Measurements from ENCODE around the gene WNT5A.

Gene WNT5A

DNA sequence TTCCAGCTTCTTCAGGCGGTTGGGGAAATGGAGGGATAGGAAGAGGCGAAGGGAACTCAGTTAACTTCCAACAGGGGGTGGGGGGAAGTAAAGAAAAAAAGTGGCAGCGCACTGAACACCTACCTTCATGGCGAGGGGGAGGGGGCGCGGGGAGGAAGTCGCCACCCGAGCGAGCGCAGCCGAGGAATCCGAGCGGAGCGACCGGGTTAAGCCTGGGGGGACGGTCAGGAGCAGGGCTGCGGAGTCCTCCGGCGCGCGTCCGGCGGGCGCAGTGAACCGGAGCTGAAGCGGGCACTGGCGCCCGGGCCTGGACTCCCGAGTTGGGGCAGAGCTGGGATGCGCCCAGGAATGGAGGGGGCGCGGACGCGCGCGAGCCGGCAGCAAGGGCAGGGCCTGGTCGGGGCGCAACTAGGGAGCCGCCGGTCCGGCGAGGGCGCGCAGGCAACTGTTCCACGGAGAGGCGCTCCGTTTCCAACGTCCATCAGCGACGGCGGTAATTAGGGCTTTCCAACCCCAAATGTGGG lies at the start of gene WNT5A:
TSS of gene WNT5A (minus strand) at position 450 of the 524 bp plus-strand sequence. CDS start at position 129, 321 bp downstream.
- DNase-seq, result no peak

DNA sequence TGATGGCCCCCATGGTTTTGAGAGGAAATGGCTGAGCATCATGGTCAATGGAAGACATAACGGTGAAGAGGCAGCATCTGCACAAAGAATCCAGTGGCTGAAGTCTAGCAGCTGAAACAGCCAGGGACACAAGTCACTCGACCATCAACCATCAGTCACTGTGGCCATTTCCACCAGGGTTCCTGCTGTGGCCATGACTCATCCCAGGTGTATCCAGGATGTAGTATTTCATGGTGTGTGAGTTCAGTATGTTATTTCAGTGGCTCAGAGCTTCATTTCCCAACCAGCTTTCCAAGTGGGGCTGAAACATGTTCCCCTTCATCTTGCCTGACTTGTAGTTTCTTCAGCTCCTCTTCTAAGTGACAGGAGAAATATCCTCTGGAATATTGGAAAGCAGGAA lies 47.8 kb upstream of the WNT5A start:
- DNase-seq, result no peak

DNA sequence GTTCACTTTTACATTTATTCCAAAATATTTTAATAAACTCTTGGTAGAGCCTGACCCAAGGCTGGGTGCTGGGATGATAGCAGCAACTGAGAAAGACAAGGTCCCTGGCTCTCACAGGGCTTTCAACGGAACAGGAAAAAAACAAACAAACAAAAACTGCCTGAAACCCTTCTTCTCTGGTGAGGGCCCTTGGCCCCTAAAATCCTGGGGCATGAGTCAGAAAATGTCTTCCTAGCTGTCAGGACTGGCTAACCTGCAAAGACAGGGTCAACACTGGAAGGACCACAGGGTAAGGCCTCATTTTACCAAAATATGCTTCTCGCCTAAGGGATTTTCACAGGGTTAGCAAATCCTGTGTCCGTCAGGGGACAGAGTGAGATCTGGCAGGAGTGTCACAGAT lies 45.7 kb upstream of the WNT5A start:
- no peak for DNase-seq

DNA sequence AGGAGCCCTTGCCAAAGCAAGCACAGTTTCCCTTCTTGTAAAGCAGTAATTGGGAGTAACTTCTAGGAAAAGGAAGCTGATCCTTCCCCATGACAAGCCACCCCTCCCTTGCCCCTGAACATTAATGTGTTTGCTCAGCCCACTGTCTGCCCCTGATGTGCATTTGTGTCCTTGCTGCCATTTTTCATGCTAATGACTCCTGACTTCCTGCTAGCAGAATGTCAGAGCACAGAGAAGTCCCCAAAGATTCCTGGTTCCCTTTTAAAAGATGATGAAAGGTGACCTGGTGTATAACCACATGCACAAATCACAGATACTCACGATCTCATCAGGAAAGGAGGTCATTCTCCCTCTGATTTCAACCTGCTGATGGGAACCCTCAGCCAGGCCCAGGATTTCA lies 44.2 kb upstream of the WNT5A start:
- no peak for DNase-seq

DNA sequence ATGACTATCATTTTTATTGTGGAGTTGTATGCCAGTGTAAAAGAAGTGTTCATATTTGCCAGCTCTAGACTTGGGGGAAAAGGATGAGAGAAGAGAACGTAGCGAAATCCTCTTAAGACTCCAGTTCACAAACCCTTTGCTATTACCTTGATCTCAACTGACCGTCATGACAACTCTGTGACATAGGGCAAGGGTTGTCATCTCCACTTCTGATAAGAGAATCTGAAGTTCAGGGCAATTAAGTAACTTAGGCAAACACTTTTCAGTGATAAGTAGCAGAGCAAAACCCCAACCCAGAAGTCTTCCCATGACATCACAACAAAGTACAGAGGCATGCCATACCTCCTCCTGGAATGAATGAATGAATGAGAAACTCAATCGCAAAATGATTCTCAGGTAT lies 40.3 kb upstream of the WNT5A start:
- no peak for DNase-seq

DNA sequence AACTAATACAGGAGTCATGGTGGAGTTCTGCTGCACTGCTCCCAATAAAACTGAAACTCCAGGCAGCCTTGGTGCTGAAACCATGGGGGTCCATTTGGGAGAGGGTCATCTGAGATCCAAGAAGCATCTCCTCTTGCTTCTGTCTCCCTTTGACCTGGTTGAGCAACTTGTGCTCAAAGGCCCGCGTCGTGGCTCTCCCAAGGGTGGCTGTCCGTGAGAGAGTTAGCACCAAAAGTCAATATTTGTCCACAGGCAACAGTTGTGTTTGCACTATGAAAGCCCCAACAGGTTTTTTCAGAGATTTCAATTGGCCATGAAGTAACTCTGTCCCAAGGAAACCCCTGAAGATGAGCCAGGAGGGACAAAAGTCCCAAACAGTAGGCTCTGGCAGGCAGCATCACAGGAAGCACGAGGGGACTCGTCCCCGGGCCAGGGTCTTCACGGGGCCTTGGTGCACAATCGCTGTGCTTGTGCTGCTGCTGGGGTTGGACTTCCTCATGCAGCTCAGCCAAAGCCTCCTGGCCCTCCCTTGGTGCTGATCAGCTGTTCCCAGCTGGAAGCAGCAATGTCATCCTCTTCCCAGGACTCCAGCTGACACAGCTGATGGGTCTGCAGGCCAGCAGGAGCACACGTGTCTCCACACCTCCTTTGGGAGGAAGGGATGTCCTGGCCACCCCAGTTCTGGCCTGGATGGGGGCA lies 39.4 kb upstream of the WNT5A start:
- DNase-seq, result no peak

DNA sequence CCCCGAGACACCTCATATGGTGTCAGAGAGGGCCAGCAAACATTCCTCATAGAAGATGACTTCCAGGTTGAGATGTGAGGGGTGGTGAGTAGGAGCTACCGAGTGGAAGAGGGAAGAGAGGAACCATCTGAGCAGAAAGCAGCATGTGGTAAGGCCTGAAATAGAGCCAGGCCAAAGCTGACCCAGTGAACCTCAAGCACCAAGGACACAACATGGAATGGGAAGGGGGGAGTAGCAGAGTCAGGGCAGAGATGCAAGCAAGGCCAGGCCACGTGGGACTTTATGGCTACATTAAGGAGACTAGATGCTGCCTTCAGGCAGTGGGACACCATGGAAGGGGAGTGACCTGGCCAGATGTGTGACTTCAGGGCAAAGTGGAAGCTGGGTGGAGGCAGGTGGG lies 38.3 kb upstream of the WNT5A start:
- DNase-seq, result no peak

DNA sequence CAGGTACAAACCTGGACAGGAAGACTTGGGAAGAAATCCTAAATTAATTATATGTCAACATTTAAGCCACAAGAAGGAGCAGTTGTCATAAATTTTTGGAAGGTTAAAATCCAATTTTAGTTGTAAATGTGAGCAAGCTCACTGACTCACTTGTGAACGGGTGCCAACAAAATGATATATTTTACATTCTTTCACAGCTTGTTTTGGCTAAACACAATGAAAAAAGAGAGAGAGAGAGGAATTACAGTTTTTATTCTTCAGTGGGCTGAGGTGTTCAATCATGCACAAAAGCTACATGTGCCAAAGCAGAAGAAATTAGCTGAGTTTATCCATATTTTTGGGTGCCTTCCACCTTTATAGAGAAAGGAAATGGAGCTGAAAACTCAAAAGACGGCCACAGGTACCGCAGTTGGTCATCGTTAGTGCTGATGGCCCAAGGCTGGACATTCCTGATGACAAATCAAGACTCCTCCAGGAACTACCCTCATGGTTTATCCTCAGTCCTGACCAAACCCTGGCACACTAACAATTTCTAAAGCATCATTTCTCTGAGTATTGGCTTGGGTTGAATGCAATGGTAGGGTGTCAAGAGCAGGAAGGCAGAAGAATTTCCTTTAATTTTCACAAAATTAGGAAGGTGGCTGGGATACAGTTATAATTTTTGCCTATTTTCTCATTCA lies 37.6 kb upstream of the WNT5A start:
- DNase-seq, result no peak

DNA sequence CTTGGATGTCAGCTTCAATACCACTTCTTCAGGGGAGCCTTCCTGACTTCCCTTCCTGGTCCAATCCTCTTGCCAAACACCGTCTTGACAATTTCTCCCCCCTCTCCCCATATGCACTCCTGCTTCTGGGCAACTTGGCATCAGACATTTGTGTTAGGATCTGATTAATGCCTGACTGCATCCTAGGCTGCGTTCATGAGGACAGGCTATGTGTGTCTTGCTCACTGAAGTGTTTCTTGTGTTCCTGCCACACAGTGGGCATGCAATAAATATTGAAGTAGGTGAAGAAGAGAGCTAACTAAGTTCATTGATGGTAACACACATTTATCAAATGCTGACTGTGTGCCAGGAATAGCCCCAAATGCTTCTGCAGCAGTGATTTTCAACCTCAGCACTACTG lies 36.4 kb upstream of the WNT5A start:
- no peak for DNase-seq

DNA sequence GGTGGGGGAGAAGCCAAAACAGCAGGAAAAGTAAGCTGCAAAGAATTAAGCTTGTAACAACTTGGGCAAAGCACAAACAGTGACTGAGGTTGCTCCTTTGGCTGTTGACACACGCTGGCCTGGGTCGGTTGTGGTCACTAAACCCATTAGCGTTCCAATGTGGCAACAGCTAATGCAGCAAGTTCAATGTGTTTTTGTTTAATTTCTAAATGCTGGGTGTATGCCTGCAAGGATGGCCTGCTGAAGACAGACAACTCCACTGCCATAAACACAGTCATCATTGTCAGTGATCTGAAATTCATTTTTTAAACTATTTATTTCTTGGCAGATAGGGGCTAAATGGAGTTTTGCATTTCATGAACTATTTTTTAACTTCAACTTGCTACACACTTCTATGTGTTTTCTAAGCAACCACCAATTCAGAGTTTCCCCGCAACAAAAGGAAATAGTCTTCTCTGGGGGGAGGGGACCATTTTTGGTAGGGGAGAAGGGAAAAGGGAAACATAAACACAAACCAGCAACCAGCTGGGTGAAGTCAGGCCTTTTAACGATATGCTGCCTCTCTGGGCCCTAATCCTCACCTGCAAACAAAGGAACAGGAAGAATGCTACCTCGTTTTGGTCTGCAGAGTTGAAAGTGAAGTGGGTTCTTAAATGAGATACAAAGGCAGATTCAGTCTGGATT lies 34.8 kb upstream of the WNT5A start:
- no peak for DNase-seq

DNA sequence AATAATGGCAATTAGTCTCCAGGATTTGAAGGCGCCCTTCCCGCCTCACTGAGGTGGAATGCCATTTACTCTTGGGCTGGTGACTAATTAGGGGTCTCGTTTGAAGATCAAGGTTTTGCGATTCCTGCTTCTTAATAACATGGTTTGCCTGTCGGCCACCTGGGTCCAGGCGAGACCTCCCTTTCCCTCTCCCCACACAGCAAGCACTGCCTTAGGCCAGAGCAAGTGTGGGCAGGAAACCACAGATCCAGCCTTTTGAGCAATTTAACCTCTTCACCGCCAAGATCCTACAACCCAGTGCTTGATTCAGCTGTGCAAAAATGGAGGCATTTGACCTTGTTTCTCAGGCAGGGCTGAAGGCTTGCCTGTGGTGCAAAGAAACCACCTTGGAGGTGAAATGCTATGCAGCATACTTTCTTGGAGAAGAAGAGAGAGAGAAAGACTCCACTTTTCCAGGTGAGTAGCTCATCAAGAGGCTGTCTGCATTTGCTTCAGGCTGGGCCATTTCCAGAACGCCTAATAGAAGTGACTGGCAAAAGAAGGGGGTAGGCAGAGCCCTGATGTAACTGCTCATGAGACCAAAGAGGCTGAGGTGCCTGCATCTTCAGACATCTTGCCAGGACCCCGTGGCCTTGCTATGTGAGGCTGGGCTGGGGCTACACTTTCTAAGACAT lies 34.1 kb upstream of the WNT5A start:
- DNase-seq, result no peak

DNA sequence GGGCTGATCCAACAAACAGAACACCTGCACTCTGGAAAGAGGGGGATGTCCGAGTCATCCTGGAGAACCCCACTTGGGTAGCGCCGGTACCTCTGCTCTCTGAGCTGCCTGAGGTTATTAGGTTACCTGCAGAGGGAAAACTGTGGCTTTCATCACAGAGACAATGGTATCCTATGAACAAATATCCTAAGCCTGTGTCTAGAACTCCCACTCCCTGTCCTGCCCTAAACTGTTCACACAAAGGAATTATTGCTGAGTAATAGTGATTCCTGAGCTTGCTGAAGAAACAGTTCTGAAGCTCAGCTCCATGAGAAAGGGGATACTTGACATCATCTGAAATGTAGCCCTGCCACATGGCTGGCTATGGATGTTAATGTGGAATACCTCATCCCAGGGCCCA lies 31.9 kb upstream of the WNT5A start:
- DNase-seq, result no peak

DNA sequence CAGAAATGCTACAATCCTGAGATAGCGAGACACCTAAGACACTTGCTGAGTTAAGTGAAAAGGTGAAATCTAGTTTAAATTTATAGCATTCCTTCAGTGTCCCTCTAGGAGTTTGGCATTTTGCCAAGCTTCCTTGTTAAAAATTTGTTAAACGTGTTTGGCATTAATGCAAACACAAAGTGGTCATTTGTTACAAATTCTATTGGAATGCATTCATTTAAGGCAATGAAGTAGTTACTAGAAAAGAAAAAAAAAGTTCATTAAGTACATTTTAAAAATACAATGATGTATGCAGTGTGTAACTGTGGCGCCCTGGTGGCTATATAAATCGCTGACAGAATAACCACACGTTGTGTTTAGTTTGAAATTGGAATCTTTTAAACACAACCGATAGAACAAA lies 31.3 kb upstream of the WNT5A start:
- no peak for DNase-seq

DNA sequence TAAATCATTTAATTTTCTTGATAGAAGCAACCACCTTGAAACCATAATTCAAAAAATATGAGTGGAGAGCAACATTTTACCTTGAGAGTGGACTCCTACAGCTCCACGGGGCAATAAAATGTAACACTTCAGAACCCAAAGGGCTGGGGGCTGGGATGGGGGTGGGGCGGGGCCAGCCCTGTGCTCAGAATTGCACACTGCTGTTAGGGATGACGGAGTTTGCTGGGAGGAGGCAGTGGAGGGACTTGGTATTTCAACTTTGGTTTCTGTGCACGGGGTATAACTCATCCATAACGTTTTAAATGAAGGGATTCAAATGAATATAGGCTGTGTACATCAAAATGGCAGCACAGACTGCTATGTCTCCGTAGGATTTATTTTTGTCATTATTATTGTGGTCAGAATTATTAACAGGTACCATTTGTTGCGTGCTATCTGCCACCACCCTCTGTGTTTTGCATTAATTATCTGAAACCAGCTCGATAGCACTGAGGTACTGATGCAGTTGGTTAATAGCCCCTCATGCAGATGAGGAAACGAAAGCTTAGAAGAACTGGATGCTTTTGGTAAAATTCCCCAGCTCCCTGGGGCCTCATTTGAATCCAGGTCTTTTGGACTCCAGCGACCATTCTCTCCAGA lies 29.4 kb upstream of the WNT5A start:
- DNase-seq, result no peak

DNA sequence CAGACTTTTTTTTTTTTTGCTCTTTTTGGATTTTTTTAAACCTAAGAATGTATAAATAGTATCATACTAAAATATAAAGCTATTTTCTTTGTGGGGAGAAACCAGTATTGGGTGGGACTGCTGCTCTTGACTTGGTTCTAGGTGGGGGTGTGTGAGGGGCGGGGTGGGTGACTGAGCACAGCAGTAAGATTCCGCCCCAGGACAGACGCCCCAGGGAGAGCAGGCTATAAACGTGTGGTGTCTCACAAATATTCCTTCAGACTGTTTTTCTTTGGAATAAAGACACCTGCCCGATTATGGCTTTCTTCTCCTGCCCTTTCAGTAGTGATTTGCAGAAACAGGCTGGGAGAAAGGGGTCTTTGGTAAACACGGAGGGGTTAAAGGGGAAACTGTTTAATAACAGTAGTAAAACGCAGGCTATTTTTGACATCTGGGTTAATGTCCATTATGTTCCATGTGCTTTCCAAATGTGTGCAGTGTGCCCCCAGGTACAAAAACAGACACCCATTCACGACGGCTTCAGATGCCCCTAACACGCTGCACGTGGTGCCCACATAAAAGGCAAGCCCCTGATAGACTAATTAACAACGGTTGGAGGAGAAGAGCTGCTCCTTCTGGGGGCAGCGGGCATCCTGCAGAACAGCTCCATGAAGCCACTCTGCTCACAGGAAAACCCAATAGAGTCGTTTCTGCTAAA lies 28.6 kb upstream of the WNT5A start:
- DNase-seq, result no peak

DNA sequence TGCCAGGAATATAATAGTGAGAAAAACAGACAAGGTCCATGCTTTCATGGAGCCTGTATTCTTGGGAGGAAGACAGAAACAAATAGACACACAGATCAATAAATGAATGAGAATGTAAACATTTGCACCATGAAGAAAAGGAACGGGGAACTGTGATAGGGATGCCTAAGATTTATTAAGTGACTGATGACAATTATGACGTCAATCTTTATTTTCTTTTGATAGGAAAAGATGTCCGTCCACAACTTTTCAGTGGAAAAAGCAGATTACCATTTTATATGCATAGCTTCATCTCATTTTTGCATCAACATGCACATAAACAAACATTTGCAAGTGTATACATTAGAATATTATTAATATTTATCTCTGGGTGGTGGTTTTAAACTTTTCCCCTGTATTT lies 27.9 kb upstream of the WNT5A start:
- DNase-seq, result no peak

DNA sequence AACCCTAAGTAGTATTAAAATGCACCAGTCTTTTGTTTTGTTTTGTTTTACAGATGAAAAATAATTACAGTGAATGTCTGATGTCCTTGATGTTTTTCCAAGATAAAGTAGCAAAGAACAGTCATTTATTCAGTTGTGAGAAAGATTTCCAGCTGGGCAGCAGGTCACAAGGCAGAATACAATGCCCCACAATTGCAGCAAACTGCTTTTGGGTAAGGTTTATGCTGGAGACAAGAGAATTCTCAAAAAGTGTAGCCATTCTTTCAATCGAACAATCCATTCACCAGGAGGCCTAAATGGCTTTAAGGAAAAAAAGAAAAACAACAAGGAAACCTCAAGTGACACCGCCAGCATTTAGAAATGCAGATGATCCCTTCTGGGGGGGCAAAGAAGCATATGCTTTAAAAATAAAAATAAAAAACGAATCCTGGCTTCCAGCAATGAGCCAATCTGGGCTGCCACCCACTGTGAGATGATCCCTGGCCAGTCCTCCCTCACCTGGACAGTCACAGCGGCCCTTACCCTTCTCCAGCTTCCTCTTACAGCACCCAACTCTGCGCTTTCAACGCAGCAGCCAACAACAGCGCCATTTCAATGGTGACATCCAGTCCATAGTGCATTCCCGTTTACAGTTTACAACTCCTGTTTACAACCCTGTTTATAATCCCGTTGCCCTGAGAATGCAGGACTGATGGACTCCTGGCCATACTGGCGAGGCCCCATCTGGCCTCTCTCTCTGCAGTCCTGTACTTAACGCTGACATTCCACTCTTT lies 25.7 kb upstream of the WNT5A start:
- no peak for DNase-seq

DNA sequence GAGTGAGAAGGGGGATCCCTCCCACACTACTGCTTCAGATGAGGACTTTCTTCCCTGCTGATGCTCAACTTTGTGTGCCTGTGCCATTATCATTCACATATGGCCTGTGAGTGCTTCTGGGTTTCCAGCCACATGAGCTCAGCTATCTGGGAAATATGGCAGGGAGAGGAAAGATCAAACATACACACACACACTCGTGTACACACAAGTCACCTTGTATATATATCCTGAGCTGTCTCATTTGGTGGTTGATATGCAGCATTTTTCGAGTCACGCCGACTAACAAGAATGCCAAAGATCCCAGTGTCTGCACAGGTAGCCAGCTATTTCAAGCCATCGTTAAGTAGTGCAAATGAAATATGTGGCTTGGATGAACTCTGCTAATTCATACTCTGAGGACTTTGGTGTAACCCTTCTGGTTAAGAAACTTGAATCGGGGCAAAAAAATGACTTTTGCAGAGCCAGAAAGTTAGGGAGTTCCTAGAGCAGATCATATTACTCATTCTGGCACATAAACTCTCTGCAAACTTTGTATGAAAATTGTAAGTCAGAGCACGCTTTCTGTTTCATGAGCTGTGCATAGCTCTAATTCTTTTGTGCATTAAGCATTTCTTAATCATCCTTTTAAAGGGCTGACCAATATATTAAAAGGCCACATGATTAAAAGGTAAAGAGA lies 24.9 kb upstream of the WNT5A start:
- DNase-seq, result no peak

DNA sequence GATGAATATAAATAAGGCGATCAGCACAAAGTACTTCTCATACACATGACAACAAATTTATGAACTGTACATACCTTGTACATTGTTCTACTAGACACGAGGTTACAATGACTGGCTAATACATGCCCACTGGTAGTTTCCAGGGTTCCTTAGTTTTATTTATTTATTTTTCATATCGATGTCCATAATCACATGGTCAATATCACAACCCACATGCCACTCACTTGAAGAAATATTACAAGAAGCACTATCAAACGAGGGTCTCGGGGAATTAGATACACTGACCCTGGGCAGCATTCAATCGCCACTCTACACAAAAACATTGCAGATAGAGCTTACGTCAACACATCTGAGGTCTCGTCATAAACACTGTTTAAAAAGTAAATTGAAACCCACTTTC lies 21.2 kb upstream of the WNT5A start:
- DNase-seq, result no peak

DNA sequence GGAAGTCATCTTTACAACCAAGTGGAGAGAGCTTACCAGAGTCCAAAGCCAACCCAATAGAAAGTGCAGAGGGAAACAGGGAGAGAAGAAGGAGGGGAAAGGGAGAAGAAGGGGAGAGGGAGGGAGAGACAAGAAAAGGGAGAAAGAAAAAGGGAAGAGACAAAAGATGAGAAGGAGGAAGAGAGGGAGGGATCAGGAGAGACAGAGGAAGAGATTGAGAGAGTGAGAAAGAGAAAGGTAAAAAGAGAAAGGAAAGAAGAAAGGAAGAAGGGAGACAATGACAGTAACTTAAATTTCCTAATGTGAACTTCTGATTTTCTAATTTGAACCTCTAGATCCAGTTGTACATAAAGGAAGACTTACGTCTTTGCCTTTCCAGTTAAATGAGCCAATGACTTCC lies 20.7 kb upstream of the WNT5A start:
- DNase-seq, result no peak

DNA sequence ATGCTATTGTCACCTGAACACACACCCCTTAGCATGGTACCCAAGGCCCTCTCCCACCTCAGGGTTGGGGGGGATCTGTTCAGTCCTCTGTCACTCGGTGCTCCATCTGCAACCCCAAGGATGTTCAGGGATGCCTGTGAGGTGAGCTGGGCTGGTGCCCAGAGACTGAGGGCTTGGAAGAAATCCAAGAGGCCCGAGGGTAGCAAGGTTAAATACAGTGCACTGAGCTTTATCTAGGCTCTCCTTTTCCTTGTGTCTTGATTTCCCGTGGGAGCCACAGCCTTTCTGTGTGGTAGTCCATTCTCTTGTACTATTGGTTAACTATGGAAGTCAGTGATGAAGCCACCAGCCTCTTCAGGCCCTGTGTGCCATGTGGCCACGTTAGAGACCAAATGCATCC lies 18.7 kb upstream of the WNT5A start:
- no peak for DNase-seq

All from activated CD4-positive, alpha-beta T cell treated with anti-CD3 and anti-CD28 coated beads, Interleukin-2, amount 50 U/mL, for 16 hours (primary cell).